ENCODE data around the gene KBTBD13. TPM values are rescaled to one million over a fixed set of nuclear protein-coding genes. Genes with fewer than 3 reads are reported as not detected.

Gene KBTBD13
- total RNA-seq, 3 donors from 2014 or later = 0.09 TPM; not detected in 2

DNA sequence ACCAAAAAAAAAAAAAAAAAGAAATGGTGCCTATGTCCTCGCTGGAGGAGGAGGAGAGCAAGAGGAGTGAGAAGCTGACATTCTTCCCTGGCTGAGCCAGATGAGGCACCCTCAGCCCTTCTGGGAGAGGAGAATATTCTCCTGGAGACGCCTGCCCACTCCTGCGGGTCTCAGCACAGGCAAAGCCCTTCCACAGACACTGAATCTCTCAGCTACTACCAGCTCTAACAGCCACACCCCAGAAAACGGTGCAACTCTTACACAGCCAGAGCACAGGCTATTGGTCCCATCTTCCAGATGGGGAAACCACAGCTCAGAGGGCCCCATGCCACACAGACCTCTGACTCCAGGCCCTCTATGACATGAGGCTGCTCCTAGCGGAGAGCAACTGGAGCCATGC, 14.5 kb upstream of the KBTBD13 start:
- DNase-seq (no peak), ATAC-seq (no peak)
- intact Hi-C loops (cut with DNase I, micrococcal nuclease) = no loop called here
- TF ChIP-seq, protein P1, sequence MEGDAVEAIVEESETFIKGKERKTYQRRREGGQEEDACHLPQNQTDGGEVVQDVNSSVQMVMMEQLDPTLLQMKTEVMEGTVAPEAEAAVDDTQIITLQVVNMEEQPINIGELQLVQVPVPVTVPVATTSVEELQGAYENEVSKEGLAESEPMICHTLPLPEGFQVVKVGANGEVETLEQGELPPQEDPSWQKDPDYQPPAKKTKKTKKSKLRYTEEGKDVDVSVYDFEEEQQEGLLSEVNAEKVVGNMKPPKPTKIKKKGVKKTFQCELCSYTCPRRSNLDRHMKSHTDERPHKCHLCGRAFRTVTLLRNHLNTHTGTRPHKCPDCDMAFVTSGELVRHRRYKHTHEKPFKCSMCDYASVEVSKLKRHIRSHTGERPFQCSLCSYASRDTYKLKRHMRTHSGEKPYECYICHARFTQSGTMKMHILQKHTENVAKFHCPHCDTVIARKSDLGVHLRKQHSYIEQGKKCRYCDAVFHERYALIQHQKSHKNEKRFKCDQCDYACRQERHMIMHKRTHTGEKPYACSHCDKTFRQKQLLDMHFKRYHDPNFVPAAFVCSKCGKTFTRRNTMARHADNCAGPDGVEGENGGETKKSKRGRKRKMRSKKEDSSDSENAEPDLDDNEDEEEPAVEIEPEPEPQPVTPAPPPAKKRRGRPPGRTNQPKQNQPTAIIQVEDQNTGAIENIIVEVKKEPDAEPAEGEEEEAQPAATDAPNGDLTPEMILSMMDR (IDR thresholded peaks at IDR 0.05) = no peak
- Histone ChIP-seq H3K4me3 (no peak overlapping the region), H3K4me1 (ENCODE audit: low read depth) (no peaks in the 10 kb centered on the region), H3K9me3 (no peaks in the 10 kb centered on the region), H3K36me3 (ENCODE audit: low read depth) (no peaks in the 10 kb centered on the region)

DNA sequence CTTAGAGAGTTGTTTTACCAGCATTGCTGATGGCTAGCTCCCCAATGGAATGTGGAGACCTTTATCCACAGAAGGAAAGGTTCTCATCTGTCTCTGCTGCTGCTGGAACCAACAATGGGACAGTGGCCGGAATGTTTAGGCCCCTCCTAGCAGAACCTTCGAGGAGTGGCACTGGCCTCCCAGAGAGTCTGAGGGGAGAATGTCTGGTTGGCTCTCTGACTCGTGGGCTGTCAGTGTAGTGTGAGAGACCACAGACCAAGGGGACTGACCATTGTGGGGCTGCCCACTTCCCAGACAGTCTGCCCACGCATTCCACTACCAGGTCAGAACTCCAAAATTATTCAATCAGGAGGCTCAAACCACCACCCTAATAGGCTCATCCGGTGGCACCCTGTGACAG, 13.8 kb upstream of the KBTBD13 start:
- ATAC-seq (no peak), DNase-seq (no peak)
- Histone ChIP-seq H3K36me3 (ENCODE audit: low read depth) (no peaks in the 10 kb centered on the region), H3K4me3 (no peak overlapping the region), H3K4me1 (ENCODE audit: low read depth) (no peaks in the 10 kb centered on the region), H3K9me3 (no peaks in the 10 kb centered on the region)
- TF ChIP-seq, protein P1 (IDR thresholded peaks at IDR 0.05) = no peak
- intact Hi-C loops (cut with DNase I, micrococcal nuclease) = no loop called here

DNA sequence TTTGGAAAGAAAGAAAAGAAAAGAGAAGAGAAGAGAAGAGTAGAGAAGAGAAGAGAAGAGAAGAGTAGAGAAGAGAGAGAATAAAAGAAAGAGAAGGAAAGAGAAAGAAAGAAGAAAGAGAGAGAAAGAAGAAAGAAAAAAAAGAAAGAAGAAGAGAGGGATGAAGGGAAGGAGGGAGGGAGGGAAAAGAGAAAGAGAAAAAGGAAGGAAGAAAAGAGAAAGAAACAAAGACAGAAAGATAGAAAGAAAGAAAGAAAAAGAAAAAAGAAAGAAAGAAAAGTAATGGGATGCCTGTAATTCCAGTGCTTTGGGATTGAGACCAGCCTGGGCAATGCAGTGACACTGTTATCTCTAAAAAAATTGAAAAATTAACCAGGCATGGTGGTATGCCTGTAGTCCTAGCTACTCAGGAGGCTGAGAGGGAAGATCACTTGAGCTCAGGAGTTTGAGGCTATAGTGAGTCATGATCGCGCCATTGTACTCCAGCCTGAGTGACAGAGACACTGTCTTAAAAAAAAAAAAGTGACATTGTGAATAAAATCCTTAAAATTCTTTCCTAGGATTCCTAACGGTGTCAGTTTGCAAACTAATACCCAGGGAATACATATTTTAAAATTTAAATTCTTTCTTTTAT, 10.4 kb upstream of the KBTBD13 start:
- Histone ChIP-seq H3K9me3 (no peaks in the 10 kb centered on the region), H3K4me1 (ENCODE audit: low read depth) (no peaks in the 10 kb centered on the region), H3K4me3 (no peak overlapping the region), H3K36me3 (ENCODE audit: low read depth) (no peaks in the 10 kb centered on the region)
- intact Hi-C loops (cut with DNase I, micrococcal nuclease) = no loop called here
- no peak for ATAC-seq
- TF ChIP-seq, protein P1 (IDR thresholded peaks at IDR 0.05) = no peak
- DNase-seq = no peak

DNA sequence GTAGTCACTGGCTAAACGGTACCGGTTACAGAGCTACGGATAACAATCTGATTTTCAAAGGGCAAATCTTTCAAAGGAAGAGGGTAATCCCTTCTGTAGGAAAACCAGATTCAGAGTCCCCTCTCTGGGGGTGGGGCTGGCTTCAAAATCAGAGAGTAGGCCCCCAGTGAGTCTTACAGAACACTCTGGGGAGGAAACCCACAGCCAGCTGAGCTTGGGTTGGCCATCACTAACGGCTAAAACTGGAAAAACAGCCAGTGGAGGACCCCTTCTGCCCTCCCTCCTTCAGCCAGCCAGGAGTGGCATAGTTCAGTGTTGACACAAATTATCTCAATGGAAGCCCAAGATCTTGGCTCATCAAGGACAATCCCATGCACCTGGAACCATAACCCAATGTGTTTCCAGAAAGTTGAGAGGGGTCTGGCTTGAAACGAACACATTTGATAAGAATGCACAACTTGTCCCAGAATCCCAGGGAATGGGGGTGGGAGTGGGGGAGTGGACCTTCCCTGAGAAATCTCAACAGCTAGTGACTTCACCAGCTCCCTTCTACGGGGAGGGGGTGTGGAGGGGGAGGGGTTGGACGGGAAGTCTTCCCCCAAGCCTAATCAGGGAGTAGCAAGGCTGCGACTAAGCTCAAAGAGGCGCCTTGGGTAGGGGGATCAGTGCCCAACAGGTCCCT, 9.8 kb upstream of the KBTBD13 start:
- Histone ChIP-seq H3K9me3 (no peaks in the 10 kb centered on the region), H3K4me3 (no peak overlapping the region), H3K4me1 (ENCODE audit: low read depth) (no peaks in the 10 kb centered on the region), H3K36me3 (ENCODE audit: low read depth) (no peaks in the 10 kb centered on the region)
- ATAC-seq = no peak
- intact Hi-C loops (cut with DNase I, micrococcal nuclease) = no loop called here
- no peak for DNase-seq
- TF ChIP-seq, protein P1 (IDR thresholded peaks at IDR 0.05) = no peak

DNA sequence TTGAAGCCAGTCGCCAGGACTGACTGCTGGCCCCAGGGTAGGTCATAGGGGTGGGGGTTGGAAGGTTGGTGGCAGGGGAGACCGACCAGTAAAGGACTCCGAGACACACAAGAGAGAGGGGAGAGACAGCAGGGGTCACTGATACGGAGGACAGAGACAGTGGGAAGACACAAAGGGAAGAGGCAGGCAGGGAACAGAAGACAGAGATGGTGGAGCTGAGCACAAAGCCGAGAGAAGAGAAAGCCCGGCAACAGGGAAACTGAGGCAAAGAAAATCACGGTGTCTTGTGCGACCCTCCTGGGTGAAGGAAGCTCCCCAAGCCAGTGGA, 9.3 kb upstream of the KBTBD13 start:
- TF ChIP-seq, protein P1 (IDR thresholded peaks at IDR 0.05) = no peak
- H3K4me3 ChIP-seq = peak overlapping the region; percentile 6
- H3K9me3 ChIP-seq = no peaks in the 10 kb centered on the region
- intact Hi-C loops (cut with DNase I, micrococcal nuclease) = no loop called here
- no peak for ATAC-seq
- no peak for DNase-seq
- H3K36me3 ChIP-seq (ENCODE audit: low read depth) = no peaks in the 10 kb centered on the region
- no peaks in the 10 kb centered on the region for H3K4me1 ChIP-seq (ENCODE audit: low read depth)
